HepG2 (cell line): ENCODE measurements around the gene VMO1. TPM values are rescaled to one million over a fixed set of nuclear protein-coding genes. Genes with fewer than 3 reads are reported as not detected.
A peak's percentile ranks its signal among the peaks of the same experiment; 100 is the strongest.

Source experiments
- ATAC-seq: fragments of 200-7000 bp; cut with Tn5 transposase; 3 replicates; pipeline ENCODE4 v1.9.1; 2020; ENCODE audit warnings: mild to moderate bottlenecking, moderate library complexity
- BruUV-seq: library from RNA; stranded (reverse); fragments of 400-500 nt; replicated peaks from 2 replicates; lab custom pipeline; 2021; lab: Mats Ljungman, UMichigan
- CTCF ChIA-PET: fragments of 300-600 bp; formaldehyde crosslinking; extraction: SDS; loops from one replicate; lab custom pipeline; 2021; ENCODE audit warnings: low total read pairs, inconsistent platforms, low intra/inter-chr PET ratio; lab: Yijun Ruan, JAX
- POLR2A ChIA-PET: fragments of 350-600 bp; sonication (Branson Sonifier 250); formaldehyde crosslinking; loops from one replicate; lab custom pipeline; 2020; ENCODE audit warnings: antibody characterized with exemption, inconsistent platforms; lab: Yijun Ruan, JAX
- DNase-seq: peaks from one replicate; pipeline ENCODE4 v3.0.0-alpha.2; 2015; ENCODE audit warnings: low spot score
- FAIRE-seq: peaks from 3 replicates; lab custom pipeline; 2011; peaks lifted over from hg19 to GRCh38; lab: Jason Lieb, UNC
- H2AFZ ChIP-seq: one replicate; pipeline ENCODE4 v1.6.1; 2011; ENCODE audit warnings: low read length, inconsistent platforms
- H3K27ac ChIP-seq: fragments of 300-600 bp; 3 replicates; pipeline ENCODE4 v1.8.0; 2011; ENCODE audit warnings: mixed run types, mild to moderate bottlenecking, mixed read lengths, low read length, inconsistent platforms; ENCODE audit not compliant: insufficient read depth; ENCODE audit errors: extremely low read length
- H3K27me3 ChIP-seq, 2 experiments: fragments of 200-600 bp in 1 of 2; 2 replicates in 1 of 2; 3 replicates in 1 of 2; pipeline versions ENCODE4 v1.6.0 to v1.8.0; 2011; ENCODE audit warnings: low read length in 2 of 2, mild to moderate bottlenecking in 2 of 2, moderate library complexity in 2 of 2, inconsistent platforms in 1 of 2; ENCODE audit not compliant: insufficient read depth in 2 of 2, control insufficient read depth in 1 of 2
- H3K36me3 ChIP-seq, 2 experiments: fragments of 200-600 bp in 1 of 2; replicated peaks in 1 of 2; 2 replicates in 1 of 2; 3 replicates in 1 of 2; pipeline versions ENCODE4 v1.5.1 to v1.8.0; 2011; ENCODE audit warnings: low read length in 2 of 2, inconsistent platforms in 1 of 2; ENCODE audit not compliant: insufficient read depth in 2 of 2, control insufficient read depth in 1 of 2
- H3K4me1 ChIP-seq: 2 replicates; pipeline ENCODE4 v1.5.1; 2012; ENCODE audit warnings: low read length, inconsistent platforms; ENCODE audit not compliant: insufficient read depth
- H3K4me2 ChIP-seq: 2 replicates; pipeline ENCODE4 v1.6.0; 2011; ENCODE audit warnings: low read depth, low read length, inconsistent platforms
- H3K4me3 ChIP-seq, 3 experiments: fragments of 200-600 bp in 1 of 3; sonication (generic), shearing (Covaris generic) in 1 of 3; replicated peaks in 1 of 3; 2 replicates each; pipeline ENCODE4 v1.5.1; 2011 to 2016; ENCODE audit warnings: low read length in 3 of 3, inconsistent platforms in 2 of 3, low read depth in 2 of 3, mild to moderate bottlenecking in 2 of 3, control low read depth in 1 of 3, mixed read lengths in 1 of 3; ENCODE audit not compliant: insufficient read depth in 1 of 3
- H3K79me2 ChIP-seq: one replicate; pipeline ENCODE4 v1.6.1; 2011; ENCODE audit warnings: low read length, inconsistent platforms; ENCODE audit not compliant: insufficient read depth
- H3K9ac ChIP-seq: 2 replicates; pipeline ENCODE4 v1.6.0; 2011; ENCODE audit warnings: mild to moderate bottlenecking, low read depth, low read length, inconsistent platforms; ENCODE audit not compliant: insufficient read depth
- H3K9me3 ChIP-seq: 2 replicates; pipeline ENCODE4 v1.5.1; 2012; ENCODE audit warnings: mild to moderate bottlenecking, low read length
- H4K20me1 ChIP-seq: 2 replicates; pipeline ENCODE4 v1.6.0; 2011; ENCODE audit warnings: inconsistent platforms, mild to moderate bottlenecking, low read length, moderate library complexity; ENCODE audit not compliant: insufficient read depth
- ARNT2 ChIP-seq: sonication (generic); formaldehyde crosslinking; IDR thresholded peaks from 2 replicates; pipeline ENCODE4 v1.8.0; 2022; ENCODE audit warnings: mild to moderate bottlenecking, low read depth, missing genetic modification reagents, moderate library complexity
- ATF6 ChIP-seq: sonication (generic); formaldehyde crosslinking; conservative IDR thresholded peaks from 2 replicates; pipeline ENCODE4 v1.4.0; 2020; ENCODE audit warnings: missing genetic modification reagents
- RFXAP ChIP-seq: sonication (generic); formaldehyde crosslinking; IDR thresholded peaks from 2 replicates; pipeline ENCODE4 v1.4.0; 2020; ENCODE audit warnings: missing genetic modification reagents, borderline replicate concordance
- ZBTB2 ChIP-seq: sonication (generic); formaldehyde crosslinking; IDR thresholded peaks from 2 replicates; pipeline ENCODE4 v1.8.0; 2022; ENCODE audit warnings: low read depth, missing genetic modification reagents
- ZNF768 ChIP-seq: sonication (generic); formaldehyde crosslinking; IDR thresholded peaks from 2 replicates; pipeline ENCODE4 v1.4.0; 2020; ENCODE audit warnings: missing genetic modification reagents
- WGBS: methylation state at CpG from one replicate; pipeline ENCODE4 v1.1.6; 2017; ENCODE audit warnings: low lambda C conversion rate; 5-methylcytosine and 5-hydroxymethylcytosine counted together
- in situ Hi-C: cut with HindIII; loops from 2 replicates; pipeline ENCODE4 v1.10.0; 2017; ENCODE audit warnings: low pct_unique_long_range_greater_than_20kb; ENCODE audit not compliant: extremely low pct_ligation_motif_present
- intact Hi-C: fragments of 100-400 bp; cut with micrococcal nuclease; formaldehyde crosslinking; loops from one replicate; pipeline ENCODE4 v1.10.0; 2022; ENCODE audit not compliant: unreplicated experiment
- polyA plus RNA-seq, 8 experiments: library from polyadenylated mRNA; depleted of rRNA in 3 of 8; stranded (reverse) in 7 of 8; unstranded in 1 of 8; fragments of >200 nt; fragmentation: Illumina TruSeq in 4 of 8; extraction: Trizol in 4 of 8; gene quantifications; 2 replicates each; pipeline versions ENCODE4 v1.2.1 to v1.2.3, GENCODE V29; 2011 to 2016; ENCODE audit warnings: low read depth in 4 of 8, missing spikeins in 1 of 8, mixed read lengths in 1 of 8; ENCODE audit not compliant: insufficient read depth in 1 of 8
- total RNA-seq, 5 experiments: library from RNA; depleted of rRNA; stranded (reverse); fragments of >200 nt; fragmentation: Illumina TruSeq; extraction: Trizol; gene quantifications; 2 replicates each; pipeline ENCODE4 v1.2.3, GENCODE V29; 2016; ENCODE audit warnings: low read depth in 1 of 5

Gene VMO1
- total and polyA plus RNA-seq, 2 of the 13 experiments (the other 11 are each of a cell fraction or from before 2014, with no cell fraction given), result not detected

- H4K20me1 ChIP-seq, result no peaks in the 10 kb centered on the region
- ATAC-seq (no peak), DNase-seq (no peak)
- H3K36me3 ChIP-seq, result no peaks in the 10 kb centered on the region; a peak in 2 of 5 replicates
- CTCF ChIA-PET, result no interaction called here
- intact Hi-C loops, result no loop called here
- peaks cover 74% of the 10 kb centered on the region for H3K4me1 ChIP-seq
- H2AFZ ChIP-seq, result no peak overlapping the region
- no TSS peak for BruUV-seq
- no peak for TF ChIP-seq ATF6 (CRISPR knock-in tag)
- 0 out of 2 replicates have a peak, but pooled peaks have one; percentile 0 for TF ChIP-seq ZNF768 (CRISPR knock-in tag)
- peak; percentile 9; the same call in 1 of the 2 replicates for TF ChIP-seq ZBTB2 (CRISPR knock-in tag)
- 0 out of 2 replicates have a peak, but pooled peaks have one; percentile 0 for TF ChIP-seq ARNT2 (CRISPR knock-in tag)
- peak; percentile 31; the same call in 1 of the 2 replicates for TF ChIP-seq RFXAP (CRISPR knock-in tag)
- TF ChIP-seq, all 625 proteins: peak for 4
- FAIRE-seq, result no peak
- no peak overlapping the region for H3K27ac ChIP-seq
- peak overlapping the region; percentile 80 for H3K9ac ChIP-seq
- no peaks in the 10 kb centered on the region for H3K9me3 ChIP-seq
- H3K4me2 ChIP-seq, result peak overlapping the region; percentile 82
- no peaks in the 10 kb centered on the region for H3K79me2 ChIP-seq
- in situ Hi-C loops, result no loop called here
- peaks cover 2 to 24% of the 10 kb centered on the region in 2 experiments; a peak in 3 of 5 replicates for H3K27me3 ChIP-seq
- POLR2A ChIA-PET, result interaction anchor here (1.1 to 3.6 kb wide), 4 partner anchors 31 to 93 kb away, joined by 3 to 15 read pairs (median 6); partner anchors contain the start of genes MINK1 and TM4SF5
- WGBS, result 28% methylated on average over 4 of the region's 13 CpGs
- H3K4me3 ChIP-seq, result peak overlapping the region; percentile 75 to 88 (median 78)
These were observed 46.2 kb downstream of the VMO1 start for GRCh38 chr17:4740025-4740351.
